GM21423 (cell line): ENCODE measurements around the gene SIAE.
"Not testable (repeated sequence)": the region's sequence is repeated elsewhere in the genome, so short reads cannot be mapped to it uniquely, and the experiment has no call there.

Experiments used
- ATAC-seq: cut with Tn5 transposase; IDR thresholded peaks from one replicate; pipeline ENCODE4 v1.9.1; 2021; ENCODE audit warnings: mild to moderate bottlenecking, moderate library complexity; ENCODE audit not compliant: unreplicated experiment

The SIAE gene

DNA sequence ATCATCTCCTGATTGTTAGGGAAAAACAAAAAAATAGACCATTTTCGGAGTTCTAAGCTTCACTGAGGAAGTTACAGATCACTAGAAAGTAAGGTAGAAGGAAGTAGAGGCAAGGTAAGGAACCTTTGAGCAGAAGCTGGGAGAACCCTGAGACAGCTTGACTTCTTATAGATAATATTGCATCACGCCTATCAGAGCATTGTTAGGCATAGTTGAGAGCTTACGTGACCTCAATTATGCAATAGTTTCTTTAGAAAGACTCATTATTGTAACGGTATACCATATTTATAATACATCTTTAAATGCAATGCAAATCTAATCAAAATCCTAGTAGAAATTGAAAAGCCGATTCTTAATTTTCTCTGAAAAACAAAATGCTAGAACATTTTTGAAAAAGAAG, 46.0 kb downstream of the SIAE start:
- ATAC-seq, result no peak

DNA sequence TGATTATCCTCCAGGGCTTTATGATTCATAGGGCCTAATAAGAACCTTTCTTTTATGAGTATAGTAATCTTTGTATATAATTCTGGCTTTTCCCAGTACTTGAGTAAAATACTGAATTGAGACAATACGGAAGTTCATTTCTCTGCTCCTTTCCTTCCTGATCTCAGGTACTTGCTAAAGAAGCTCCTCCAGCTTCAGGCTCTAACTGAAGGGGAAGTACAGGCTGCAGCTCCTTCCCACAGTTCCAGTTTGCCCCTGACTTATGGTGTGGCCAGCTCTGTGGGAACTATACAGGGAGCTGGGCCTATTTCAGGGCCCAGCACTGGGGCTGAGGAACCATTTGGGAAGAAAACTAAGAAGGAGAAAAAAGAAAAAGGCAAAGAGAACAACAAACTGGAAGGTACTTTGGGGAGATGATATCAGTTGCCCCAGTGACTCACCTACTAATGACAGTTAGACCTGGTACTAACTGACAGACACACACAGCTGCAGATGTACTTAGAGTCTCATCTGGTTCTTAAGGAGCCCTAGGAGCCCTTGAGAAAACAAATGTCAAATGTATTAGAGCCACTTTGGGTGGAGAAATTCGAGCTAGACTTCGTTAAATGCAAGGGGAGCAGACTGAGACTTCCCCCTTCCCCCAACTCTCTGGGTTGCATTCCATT, 47.9 kb downstream of the SIAE start:
- ATAC-seq, result no peak

DNA sequence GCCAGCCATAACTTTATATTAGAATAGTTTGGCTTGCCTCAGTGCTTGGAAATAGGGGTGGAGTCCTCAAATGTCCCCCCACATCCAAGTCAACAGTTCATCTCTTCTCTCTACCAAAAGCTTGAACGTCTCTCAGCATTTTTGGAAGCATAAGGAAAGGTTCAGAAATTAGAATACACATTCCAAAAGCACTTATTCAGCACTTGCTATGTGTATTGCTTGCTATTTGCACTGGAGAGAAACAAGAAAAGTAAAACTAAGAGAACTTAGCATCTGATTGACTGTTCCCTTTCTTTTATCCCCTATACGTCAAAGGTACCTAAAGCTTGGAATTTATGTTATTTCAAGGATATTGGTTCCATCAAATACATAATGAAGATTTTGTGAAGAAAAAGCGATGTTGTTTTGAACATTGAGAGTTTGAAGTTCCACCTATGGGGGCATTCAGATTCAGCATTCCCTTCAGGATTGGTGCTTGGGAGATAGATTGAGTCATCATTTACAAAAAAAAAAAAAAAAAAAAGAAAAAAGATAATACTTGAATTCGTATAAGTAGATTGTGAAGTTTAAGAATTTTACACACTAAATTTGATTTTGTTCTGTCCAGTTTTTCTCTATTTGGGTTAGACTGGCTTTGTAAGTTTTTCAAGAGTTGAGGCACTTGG, 49.5 kb downstream of the SIAE start:
- no peak for ATAC-seq

DNA sequence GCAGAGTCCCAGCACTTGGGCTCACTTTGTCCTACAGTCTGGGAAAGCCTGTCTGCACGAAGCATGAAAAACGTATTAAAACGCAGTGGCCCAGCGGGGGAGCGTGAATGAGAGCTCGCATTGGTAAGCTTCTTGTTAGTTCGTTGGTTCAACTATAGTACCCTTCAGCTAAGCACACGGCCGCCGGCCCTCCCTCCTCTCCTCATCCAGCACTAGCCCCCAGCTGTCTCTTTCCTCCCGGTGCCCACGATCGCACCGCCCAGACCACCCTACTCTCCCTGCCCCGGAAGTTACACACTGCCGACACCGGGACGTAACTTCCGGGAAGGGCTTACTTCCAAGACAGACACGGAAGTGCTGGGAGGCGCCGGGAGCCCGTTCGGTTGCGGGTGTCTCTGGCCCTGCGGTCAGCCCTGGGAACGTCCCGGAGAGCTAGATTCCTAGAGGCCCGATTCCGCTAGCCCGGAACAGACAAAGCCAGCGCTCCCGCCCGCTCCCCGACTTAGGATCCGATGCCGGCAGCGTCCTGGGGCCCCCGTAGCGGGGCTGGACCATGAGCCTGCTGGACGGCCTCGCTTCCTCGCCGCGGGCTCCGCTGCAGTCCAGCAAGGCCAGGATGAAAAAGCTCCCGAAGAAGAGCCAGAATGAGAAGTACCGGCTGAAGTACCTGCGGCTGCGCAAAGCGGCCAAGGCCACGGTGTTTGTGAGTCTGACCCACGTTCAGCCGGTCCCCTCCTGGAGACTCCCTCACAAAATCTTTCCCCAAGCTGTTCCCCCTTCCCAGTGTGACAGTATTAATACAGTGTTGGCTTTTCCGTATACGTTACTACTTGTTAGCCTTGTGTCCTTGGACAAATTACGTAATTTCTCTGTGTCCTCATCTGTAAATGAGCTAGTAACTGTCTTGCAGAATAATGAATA, 50.7 kb downstream of the SIAE start, which contains the start of gene TBRG1:
Gene TBRG1 (plus strand): TSS at position 334 of the 921 bp plus-strand sequence. CDS start 220 bp downstream, at position 554.
- ATAC-seq, result peak; percentile 99

DNA sequence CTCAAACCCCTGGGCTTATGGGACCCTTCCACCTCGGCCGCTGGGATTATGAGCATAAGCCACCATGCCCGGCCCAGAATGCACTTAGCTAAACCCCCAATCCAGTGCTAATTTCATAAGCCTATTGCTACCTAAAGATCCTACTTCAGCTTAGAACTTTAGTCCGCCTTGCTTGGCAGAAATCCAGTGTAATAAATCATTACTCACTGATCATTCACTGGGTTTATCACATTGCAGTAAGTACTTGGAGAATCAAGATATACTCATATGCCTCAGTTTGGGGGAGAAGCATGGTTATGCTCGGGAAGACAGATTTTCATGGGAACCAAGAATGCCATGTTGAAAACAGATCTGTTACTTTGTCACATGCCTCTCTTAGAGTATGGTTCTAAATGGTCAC, 54.7 kb downstream of the SIAE start:
- no peak for ATAC-seq

DNA sequence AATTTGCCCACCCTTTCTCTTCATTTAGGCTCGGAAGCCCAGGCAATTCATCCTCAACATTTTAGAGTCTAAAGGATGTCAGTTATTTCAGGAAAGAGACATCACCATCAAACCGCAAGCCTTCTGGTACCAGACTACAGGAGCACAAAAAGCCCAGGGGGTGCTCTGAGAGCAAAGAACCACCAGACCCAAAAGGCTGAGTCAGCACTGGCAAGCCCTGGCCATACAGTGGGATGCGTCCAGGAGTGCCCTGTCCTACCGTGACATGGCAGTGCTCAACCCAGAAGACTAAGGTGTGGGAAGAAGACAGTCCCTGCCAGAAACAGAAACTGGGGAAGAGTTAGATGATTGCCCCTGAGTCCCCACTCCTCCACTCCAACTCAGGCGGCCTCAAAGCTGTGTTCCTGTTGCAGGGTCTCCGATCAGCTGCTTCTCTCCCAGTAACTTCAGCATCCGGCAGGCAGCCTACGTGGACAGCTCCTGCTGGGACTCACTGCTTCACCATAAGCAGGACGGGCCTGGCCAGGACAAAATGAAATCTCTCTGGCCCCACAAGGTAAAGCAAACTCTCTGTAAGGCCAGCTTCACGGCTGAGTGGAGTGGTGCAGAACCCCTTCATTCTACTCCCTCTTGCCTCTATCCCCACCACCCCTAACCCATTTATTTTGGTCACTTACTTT, 60.8 kb downstream of the SIAE start:
- ATAC-seq, result no peak

DNA sequence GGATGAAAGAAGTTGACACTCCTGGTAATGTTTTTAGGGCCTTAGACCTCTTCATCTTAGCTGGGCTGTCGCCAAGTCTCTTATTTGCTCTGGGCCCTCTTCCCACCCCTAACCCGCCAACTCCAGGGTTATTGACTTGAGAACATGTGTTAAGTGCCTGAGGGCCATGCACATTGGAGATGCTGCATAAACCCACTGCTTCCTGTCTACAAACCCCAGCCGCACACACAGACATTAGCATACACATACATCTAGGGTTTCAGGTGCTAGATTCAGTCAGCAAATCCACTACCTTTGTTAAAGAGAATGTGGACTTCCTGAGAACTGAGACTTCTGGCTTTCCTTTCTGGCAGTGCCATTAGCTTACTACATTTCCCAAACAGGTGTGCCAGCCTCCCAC, 61.5 kb downstream of the SIAE start:
- peak; percentile 48 for ATAC-seq

DNA sequence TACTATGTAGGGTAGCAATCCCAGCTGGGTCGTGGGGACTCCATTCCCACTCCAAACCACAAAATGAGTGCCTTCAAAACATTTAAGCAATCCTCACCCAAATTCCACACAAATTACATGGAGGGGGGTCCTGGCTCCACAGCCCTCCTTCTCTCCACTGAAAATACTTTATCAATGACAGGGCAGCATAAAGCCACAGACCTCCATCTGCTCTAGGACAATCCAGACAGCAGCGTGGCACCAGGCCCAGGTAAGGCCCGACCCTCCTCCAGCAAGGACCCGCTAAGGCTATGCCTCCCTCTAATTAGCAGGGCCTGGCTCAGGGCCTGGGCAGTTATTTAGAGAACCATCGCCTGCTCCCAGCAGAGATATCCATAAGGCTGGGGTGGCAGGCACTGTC, 62.5 kb downstream of the SIAE start, which contains the start of gene PANX3:
Gene PANX3 (plus strand): TSS at position 365 of the 400 bp plus-strand sequence. CDS start 129 bp downstream, outside the sequence.
- no peak for ATAC-seq

DNA sequence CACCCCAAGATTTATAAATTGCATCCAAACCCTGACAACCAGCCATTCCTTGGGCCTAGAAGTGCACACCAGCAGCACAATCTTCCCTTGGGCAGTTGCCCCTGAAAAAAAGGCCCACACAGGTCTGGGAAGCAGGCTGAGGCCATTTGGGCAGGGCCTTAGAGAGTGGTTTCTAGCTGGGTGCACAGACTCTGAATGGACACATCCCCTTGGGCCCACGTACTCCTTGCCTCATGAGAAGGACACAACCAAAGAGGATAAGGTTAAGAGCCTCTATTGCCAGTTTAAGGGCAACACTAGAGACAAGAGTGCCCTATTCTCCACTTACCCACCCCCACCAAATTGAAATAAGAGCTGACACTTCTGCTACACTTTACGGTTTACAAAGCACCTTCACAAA, 63.2 kb downstream of the SIAE start:
- no peak for ATAC-seq

DNA sequence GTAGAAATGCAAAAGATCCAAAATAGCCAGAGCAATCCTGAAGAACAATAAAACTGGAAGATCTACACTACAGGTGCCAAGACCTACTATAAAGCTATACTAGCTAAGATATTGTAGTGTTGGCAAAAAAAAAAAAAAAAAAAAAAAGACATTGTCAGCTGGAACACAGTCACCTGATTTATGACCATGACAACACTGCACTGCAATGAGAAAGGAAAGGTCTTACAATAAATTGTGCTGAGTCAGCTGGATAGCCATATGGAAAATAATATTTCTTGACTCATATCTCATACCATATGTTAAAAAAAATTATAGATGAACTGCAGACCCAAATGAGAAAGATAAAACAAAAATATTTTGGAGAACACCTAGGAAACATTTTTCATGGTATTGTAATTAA, 65.4 kb downstream of the SIAE start:
- ATAC-seq, result no peak

DNA sequence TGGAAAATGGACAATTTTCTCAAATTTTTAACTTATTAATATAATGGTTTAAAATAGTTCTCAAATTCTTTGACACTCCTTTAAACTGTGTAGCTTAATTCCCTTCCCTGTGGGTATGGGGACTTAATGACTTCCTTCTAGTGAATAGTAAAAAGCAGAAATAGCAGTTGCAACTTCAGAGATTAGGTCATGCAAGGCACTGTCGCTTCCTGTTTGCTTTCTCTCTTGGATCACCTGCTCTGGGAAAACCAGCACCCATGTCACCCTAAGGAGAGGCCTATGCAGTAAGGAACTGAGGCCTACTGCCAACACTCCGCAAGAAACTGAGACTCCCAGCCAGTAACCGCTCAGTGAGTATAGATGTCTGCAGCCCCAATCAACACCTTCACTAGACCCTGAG, 67.8 kb downstream of the SIAE start:
- no peak for ATAC-seq

DNA sequence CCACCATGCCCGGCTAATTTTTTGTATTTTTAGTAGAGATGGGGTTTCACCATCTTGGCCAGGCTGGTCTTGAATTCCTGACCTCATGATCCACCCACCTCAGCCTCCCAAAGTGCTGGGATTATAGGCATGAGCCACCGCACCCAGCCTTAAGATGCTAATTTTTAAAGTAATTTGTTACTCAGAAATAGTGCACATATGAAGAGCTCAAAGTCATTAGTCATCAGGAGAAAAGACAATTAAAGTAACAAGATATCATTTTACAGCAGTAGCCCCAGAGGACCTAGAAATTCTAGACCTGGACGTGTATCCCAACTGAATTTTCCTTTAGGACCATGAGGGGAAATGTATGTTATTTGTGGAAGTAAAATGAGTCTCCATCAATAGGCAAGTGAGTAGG, 70.8 kb downstream of the SIAE start:
- ATAC-seq, result not testable (repeated sequence)

DNA sequence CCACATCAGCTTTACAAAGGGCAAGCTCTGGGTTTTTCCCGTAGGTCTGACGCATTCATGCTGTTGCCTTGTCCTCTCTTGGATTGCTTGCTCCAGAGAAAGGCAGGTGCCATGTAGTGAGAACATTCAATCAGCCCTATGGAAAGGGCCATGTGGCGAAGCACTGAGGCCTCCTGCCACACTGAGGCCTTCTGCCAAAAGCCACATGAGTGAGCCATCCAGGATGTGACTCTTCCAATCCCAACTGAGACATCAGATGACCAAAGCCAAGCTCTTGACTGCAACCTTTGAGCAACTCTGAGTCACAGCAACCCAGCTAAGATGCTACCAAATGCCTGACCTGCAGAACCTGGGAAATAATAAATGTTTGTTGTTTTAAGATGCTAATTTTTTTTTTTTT, 71.3 kb downstream of the SIAE start:
- ATAC-seq, result no peak

DNA sequence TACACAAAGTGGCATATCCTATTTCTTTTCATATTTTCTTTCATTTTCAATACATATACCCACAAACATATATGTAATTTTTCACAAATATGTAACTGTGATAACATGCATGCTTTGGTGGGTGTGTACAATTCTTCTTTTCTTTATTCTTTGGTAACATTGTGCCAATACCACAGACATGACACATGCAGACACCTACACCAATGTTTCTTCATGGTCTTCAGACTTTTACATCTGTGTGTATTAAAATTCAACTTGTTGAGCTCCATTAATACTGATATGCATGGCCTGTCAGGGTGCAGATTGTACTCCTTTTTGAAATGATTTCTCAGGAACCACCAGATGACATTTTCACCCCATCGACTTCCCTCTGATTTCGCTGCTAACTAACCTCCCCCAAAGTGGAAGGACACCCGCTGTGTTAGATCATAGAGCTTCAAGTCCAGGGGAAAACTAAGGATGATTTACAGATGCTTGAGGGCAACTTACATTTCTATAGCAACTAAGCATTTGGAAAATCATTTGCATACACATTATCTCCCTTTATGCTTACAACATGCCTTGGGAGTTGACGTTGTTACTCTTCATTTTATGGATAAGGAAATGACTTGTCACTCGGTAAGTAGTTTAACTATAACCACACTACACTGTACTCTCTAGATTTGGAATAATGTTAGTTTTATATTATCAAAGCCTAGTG, 72.8 kb downstream of the SIAE start:
- no peak for ATAC-seq

DNA sequence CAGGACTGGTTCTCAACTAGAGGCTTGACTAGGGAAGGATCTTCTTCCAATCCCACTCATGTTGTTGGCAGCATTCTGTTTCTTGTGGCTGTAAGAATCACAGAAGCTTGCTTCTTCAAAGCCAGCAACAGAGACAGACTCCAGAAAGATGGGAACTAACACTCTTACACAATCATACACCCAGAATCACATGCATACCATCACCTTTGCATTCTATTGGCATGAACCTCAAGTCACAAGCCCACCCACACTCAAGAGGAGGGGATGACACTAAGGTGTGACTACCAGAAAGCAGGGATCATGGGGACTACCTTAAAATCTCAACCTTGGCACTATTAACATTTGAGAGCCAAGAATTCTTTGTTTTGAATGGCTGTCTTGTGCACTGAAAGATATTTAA, 75.9 kb downstream of the SIAE start:
- no peak for ATAC-seq

DNA sequence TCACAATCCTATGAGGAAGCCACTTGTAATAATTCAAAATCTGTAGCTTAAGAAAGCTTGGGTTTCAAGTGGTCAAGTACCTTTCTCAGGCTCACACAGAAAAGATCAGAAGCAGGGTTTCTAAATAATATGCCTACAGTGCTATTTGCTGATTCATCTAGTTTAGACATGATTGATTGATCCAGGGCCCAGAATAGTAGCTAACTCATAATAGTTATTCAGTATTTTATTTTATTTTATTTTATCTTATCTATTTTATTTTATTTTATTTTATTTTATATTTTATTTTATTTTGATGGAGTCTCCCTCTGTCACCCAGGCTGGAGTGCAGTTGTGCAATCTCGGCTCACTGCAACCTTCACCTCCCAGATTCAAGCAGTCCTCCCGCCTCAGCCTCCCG, 78.2 kb downstream of the SIAE start:
- ATAC-seq, result no peak

DNA sequence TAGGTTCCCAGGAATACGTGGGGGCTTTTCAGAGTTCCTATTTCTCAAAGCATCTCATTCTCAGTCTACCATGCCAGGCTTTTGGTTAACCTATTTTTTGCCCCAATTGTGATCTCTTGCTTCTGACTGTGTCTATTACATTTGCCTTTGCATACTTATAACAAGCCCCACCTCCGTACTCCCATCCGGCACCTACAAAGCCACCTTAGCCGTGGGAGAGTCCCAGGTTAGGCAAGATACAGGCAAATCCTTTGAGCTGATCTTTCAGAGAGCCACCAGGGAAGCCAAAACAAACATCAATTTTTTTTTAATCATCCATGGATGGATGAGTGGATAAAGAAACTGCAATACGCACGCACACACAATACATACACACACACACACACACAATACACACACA, 80.9 kb downstream of the SIAE start:
- no peak for ATAC-seq

DNA sequence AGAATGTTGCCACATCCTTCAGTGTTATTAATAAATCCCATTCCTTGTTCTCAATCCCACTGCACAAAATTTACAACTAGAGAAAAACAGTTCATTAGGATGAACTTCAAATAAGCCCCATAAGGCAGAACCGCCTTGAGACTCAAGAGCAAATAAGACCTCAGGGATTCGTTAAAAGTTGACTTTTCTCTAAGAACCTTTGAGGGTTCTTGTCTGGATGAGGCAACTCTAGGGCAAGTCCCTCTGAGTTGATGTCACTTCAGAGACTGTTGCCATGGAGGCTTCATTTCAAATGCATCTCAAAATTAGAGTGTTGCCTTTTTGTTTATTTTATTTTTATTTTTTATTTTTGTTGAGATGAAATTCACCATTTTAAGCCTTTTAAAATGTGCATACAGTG, 82.1 kb downstream of the SIAE start:
- no peak for ATAC-seq

DNA sequence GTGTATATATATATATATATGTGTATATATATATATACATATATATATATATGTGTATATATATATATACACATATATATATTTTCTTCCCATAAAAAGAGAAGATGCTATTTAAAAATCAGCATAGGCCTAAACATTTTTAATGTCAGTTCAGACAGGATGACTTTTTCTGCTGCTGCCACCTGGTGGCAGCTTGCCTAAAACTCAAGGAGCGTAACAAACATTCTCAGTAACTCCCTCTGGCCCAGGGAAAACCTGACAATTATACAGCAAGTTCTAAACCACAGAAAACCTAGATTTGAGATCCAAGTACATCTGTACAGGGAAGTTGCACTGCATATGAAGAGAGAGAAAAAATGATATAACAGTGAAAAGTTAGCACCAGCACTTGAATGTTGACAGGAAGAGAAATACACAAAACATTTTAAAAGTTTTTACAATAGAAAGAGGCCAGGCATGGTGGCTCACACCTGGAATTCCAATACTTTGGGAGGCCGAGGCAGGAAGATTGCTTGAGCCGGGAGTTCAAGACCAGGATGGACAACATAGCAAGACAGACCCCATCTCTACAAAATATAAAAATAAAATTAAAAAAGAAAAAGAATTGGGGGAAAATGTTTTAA, 87.2 kb downstream of the SIAE start:
- ATAC-seq, result no peak
